HG02623 (cell line): ENCODE results near the gene SCFD1.
"Not testable (repeated sequence)": the region's sequence is repeated elsewhere in the genome, so short reads cannot be mapped to it uniquely, and the experiment has no call there.

ENCODE experiments used
- ATAC-seq: cut with Tn5 transposase; IDR thresholded peaks from one replicate; pipeline ENCODE4 v1.9.1; 2021; ENCODE audit warnings: moderate library complexity; ENCODE audit not compliant: unreplicated experiment

SCFD1 gene

GRCh38 chr14:30610787-30611343 lies 11.3 kb upstream of the SCFD1 start:
- ATAC-seq = no peak

GRCh38 chr14:30614155-30614554 lies 8.0 kb upstream of the SCFD1 start:
- no peak for ATAC-seq

DNA sequence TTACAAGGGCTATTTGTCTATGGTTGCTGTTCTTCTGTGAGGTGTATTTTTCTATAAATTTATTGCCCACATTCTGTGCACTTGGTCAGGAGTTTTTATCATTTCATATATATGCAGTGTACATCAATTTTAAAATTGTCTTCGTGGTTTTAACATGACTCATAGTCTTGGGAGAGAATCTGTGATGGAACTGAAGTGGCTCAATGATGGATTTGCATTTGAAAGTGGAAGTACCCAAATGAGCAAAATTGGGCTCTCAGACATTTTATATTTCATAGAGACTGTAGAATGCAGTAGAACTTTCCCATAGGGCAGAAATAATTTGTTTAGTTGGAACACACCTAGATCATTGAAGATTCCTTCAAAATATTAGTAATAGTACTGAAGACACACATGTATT lies 1.9 kb upstream of the SCFD1 start:
- ATAC-seq = peak; percentile 35

- no peak for ATAC-seq
Observed at GRCh38 chr14:30621354-30621939, 672 bp upstream of the SCFD1 start.

DNA sequence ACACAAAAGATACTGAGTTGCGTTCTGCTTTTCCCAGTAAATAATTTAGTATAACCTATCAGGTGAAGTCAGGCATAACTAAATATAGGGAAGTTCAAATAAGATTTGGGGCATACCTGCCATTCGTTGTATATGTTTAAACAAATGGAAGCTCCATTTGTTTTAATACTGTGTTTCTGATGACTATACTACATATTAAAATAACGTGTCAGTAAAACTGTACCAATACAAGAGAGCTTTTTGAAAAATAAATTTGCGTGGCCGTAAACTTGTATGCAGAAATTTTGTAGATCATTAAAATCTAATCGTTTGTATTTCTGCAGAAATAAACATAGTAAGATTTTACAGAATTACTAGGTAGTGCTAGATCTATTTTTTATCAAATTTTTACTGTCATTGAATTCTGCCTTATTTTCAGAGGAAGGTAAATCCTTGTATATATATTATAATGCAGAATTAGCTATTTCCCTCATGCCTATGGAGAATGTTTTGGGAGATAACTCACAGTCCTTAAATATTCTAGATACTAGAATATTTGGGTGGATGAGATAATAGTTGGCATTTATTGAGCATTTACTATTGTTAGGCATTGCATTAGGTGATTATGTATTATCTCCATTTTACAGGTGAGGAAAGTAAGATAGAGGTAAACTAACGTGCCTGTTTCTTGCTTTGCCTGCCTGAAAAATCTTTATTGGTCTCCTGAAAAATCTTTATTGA lies 1.5 kb downstream of the SCFD1 start:
- no peak for ATAC-seq

DNA sequence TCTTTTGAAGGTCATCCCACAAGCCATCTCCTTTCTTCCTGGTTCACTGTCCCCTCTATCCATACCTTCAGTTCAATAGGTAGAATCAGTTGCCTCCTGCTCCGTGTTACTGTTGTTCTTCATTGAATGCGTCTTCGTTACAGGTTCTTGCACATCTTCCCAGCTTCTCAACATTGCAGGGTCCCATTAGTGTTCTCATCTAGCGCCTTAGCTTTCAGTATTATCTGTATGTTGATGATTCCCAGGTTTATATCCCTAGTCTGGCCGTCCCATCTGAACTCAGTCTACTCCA lies 2.0 kb downstream of the SCFD1 start:
- ATAC-seq = no peak

- ATAC-seq = no peak
Observed at GRCh38 chr14:30625533-30625932, 3.4 kb downstream of the SCFD1 start.

DNA sequence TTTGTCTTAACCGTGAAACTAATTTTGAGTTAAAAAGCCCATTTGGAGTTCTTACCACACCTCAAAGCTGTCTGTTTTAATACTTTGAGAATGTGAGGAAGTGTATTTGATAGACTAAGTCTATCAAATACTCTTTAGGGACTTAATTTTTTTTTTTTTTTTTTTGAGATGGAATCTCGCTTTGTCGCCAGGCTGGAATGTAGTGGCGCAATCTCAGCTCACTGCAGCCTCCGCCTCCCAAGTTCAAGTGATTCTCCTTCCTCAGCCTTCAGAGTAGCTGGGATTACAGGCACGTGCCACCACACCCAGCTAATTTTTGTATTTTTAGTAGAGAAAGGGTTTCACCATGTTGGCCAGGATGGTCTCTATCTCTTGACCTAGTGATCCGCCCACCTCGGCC lies 7.3 kb downstream of the SCFD1 start:
- not testable (repeated sequence) for ATAC-seq

GRCh38 chr14:30630248-30630647 lies 8.1 kb downstream of the SCFD1 start:
- no peak for ATAC-seq

GRCh38 chr14:30632730-30633129 lies 10.6 kb downstream of the SCFD1 start:
- no peak for ATAC-seq

GRCh38 chr14:30638926-30639325 lies 16.8 kb downstream of the SCFD1 start:
- ATAC-seq = no peak

DNA sequence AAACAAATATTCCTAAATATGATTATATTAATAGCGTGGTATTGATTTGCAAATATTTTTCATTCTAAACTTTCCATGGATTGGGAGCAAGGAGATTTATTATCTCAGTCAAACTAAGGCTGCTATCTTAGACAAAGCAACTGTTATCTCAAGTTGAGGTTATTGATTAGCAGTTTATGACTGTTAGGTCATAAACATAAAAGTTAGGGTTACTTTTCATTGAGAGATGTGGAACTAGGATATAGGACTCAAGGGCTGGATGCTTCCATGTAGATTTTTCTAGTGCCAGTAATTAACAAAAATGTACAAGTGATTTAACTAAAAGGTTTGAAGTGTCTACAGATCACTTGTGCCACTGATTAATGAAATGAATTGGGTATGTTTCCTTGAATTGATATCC lies 19.1 kb downstream of the SCFD1 start:
- ATAC-seq = no peak

GRCh38 chr14:30644462-30644861 lies 22.3 kb downstream of the SCFD1 start:
- ATAC-seq = not testable (repeated sequence)

- no peak for ATAC-seq
Observed at GRCh38 chr14:30645600-30645999, 23.5 kb downstream of the SCFD1 start.

GRCh38 chr14:30648471-30648870 lies 26.4 kb downstream of the SCFD1 start:
- ATAC-seq = no peak

DNA sequence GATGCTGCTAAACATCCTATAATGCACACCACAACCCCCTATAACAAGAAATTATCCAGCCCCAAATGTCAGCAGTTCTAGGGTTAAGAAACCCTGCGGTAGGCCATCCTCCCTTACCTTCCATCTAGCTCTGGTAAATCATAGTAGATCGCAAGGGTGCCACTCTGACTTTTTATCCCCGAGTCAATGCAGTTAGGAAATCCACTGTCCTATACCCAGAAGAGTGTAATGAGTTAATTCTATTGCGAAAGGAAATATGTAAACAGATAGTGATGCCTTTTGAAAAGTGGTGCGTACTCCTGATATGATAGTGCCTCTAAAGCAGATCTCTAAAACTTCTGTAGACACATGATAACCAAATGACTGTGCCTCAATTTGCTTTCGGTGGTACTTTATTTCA lies 29.8 kb downstream of the SCFD1 start:
- no peak for ATAC-seq

- ATAC-seq = no peak
Observed at GRCh38 chr14:30655124-30655523, 33.0 kb downstream of the SCFD1 start.

GRCh38 chr14:30655658-30656057 lies 33.5 kb downstream of the SCFD1 start:
- ATAC-seq = no peak

DNA sequence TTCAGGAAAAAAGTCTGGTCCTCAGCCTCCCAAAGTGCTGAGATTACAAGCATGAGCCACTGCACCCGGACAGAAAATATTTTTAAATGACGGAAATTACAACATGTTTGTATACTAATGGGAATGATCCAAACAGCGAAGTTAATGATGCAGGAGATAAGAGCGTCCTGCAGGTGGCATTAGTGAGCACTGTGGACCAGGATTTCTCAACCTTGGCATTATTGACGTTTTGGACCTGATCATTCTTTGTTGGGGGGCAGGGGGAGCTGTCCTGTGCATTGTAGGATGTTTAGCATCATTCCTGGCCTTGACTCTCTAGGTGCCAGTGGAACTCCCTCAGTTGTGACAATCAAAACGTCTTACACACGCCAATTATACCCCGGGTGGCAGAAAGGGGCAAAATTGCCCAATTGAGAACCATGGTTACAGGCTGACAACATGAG lies 34.1 kb downstream of the SCFD1 start:
- no peak for ATAC-seq

DNA sequence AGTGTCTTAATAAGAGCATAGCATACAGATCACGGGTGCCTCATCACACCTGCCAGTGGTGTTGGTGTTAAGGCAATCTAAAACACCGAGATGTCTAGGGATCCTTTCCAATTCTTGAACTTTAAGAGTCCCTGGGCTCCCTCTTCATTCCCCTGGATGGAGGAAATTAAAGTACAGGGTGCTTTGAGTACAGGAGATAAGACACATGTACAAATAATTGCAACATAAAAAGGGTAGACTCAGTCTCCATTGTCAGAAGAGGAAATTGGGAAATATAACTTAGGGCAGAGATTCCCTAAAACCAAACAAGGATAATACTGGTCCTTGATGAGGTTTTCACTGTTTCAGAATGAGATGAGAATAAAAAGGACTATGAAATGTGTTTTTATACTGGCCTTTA lies 34.9 kb downstream of the SCFD1 start:
- no peak for ATAC-seq

- ATAC-seq = no peak
Observed at GRCh38 chr14:30657606-30658163, 35.6 kb downstream of the SCFD1 start.

DNA sequence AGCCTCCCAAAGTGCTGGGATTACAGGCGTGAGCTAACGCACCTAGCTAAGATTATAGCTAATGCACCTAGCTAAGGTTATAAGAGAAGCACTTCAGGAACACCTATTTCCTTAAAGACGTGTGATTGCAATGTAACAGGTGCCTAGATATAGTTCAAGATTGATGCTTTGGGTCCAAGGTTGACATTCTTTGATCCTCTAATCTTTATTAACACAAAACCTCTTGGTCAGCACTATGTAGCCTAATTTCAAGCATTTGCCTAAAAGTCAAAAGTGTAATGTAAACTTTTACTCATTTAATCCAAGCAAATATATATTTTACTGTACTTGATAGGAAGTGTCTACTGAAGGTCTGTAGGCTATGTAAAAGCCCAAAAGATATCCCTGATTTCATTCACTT lies 36.5 kb downstream of the SCFD1 start:
- ATAC-seq = no peak
